Subcutaneous adipose tissue (tissue), 4 donors: ENCODE measurements around the gene EMC10. TPM values are rescaled to one million over a fixed set of nuclear protein-coding genes. Genes with fewer than 3 reads are reported as not detected.

Experiments
- CTCF ChIP-seq: fragments of 450-650 bp; IDR thresholded peaks from one replicate; pipeline ENCODE4 v1.5.1; 2016; ENCODE audit warnings: low read depth, mild to moderate bottlenecking, control low read depth, antibody characterized with exemption, moderate library complexity
- total RNA-seq, 4 donors: library from RNA; depleted of rRNA; stranded (reverse); fragments of >200 nt; gene quantifications; one replicate each; pipeline ENCODE4 v1.1.0, GENCODE V29; 2016

Gene EMC10
- 10 to 100 TPM; 10.9 to 63.4 (median 47.2) TPM for total RNA-seq

GRCh38 chr19:50476224-50476906, at the start of gene EMC10, which contains the start of gene GARIN5A:
EMC10 (plus strand) TSS chr19:50476507; CDS start chr19:50476545, 38 bp downstream.
GARIN5A (minus strand) TSS chr19:50476848; CDS start chr19:50476388, 460 bp downstream.
- no peak for TF ChIP-seq CTCF

- no peak for TF ChIP-seq CTCF
Measured at GRCh38 chr19:50427318-50427925, 48.9 kb upstream of the EMC10 start.

GRCh38 chr19:50427997-50428425, 48.3 kb upstream of the EMC10 start:
- no peak for TF ChIP-seq CTCF

DNA sequence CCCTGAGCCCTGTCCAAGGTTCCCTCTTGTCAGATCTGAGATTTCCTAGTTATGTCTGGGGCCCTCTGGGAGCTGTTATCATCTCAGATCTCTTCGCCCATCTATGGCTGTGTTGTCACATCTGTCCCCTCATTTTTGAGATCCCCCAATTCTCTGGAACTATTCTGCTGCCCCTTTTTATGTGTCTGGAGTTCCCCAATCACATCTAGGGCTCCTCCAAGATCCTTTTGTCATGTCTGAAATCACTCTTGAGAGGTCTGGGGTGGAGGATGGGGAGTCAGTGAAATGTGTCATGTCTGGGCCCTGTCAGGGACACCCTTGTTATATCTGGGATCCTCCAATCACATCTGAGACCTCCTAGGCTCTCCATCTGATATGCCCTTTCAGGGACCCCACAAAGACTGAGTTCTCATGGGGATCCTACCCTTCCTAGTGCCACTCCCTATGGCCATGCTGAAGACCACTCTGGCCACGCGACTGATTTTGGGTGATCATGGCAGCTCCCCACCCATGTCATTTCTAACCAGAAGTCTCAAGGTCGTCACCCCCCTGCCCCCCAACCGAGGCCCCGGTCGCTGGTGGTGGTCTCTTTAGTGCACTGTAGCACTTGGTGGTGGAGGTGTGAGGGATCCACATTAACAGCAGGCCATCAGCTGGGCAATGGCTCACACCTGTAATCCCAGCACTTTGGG, 47.4 kb upstream of the EMC10 start:
- no peak for TF ChIP-seq CTCF

GRCh38 chr19:50430888-50431342, 45.4 kb upstream of the EMC10 start:
- TF ChIP-seq CTCF = no peak

DNA sequence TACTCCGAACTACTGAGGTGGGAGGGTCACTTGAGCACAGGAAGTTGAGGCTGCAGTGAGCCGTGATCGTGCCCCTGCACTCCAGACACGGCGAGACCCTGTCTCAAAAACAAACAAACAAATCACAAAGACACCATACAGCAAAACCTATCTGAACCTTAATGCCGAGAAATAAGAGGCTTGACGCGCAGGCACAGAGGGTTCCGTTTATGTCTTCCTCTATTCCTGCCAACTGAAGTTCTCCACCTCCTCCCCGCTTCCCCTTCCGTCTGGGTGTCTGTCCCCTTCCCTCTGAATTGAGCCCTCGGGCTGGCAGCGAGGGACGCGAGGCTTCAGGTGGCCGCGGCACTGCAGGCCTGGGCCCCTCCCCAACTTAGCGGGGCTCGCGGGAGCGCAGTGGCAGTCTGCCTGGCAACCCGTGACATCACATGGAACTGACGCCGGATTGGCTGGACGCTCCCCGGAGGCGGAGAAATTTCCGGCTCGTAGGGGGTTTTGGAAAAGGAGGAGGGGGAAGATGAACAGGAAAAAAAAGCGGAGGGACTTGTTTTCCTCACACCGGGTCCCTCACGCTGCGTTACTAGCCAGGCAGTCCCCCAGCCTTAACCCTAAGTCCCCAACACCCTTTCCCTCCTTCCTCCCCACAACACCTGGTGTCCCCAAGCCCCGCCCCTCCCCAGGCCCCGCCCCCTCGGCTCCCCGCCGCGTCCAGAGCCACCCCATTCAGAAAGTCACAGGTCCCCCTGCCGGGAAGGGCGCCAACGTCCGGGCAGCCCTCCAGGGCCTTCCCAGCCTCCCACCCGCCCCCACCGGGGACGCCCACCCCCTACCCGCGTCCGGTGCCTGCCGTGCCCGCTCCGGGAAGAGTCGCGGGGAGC, 44.7 kb upstream of the EMC10 start:
- TF ChIP-seq CTCF = no peak
